GM18517 (cell line): ENCODE measurements around the gene SMIM5.

Experiments
- ATAC-seq: cut with Tn5 transposase; IDR thresholded peaks from one replicate; pipeline ENCODE4 v1.9.1; 2021; ENCODE audit warnings: mild to moderate bottlenecking, moderate library complexity; ENCODE audit not compliant: unreplicated experiment

The SMIM5 gene

GRCh38 chr17:75664099-75664549 lies 30.9 kb downstream of the SMIM5 start:
- peak; percentile 75 for ATAC-seq

GRCh38 chr17:75665981-75666380 lies 32.7 kb downstream of the SMIM5 start:
- ATAC-seq = no peak

GRCh38 chr17:75666959-75667790 lies 33.9 kb downstream of the SMIM5 start, which contains the start of the genes RECQL5 and SAP30BP:
TSS of gene RECQL5 (minus strand) at chr17:75667154. CDS start at chr17:75666557, 597 bp downstream.
TSS of gene SAP30BP (plus strand) at chr17:75667338. CDS start at chr17:75667373, 35 bp downstream.
- ATAC-seq = peak; percentile 59

- no peak for ATAC-seq
Observed at GRCh38 chr17:75667825-75668224, 34.6 kb downstream of the SMIM5 start.

- ATAC-seq = no peak
Observed at GRCh38 chr17:75668489-75668888, 35.3 kb downstream of the SMIM5 start.

- ATAC-seq = no peak
Observed at GRCh38 chr17:75670868-75671267, 37.6 kb downstream of the SMIM5 start.

GRCh38 chr17:75672011-75672410 lies 38.8 kb downstream of the SMIM5 start:
- no peak for ATAC-seq

GRCh38 chr17:75673487-75673886 lies 40.3 kb downstream of the SMIM5 start:
- ATAC-seq = no peak

- ATAC-seq = no peak
Observed at GRCh38 chr17:75676461-75676860, 43.2 kb downstream of the SMIM5 start.

GRCh38 chr17:75679706-75680211 lies 46.5 kb downstream of the SMIM5 start:
- no peak for ATAC-seq

- ATAC-seq = no peak
Observed at GRCh38 chr17:75680431-75680830, 47.2 kb downstream of the SMIM5 start.

GRCh38 chr17:75681289-75681688 lies 48.1 kb downstream of the SMIM5 start:
- ATAC-seq = no peak

- no peak for ATAC-seq
Observed at GRCh38 chr17:75683583-75683982, 50.3 kb downstream of the SMIM5 start.

- no peak for ATAC-seq
Observed at GRCh38 chr17:75684249-75684648, 51.0 kb downstream of the SMIM5 start.

- no peak for ATAC-seq
Observed at GRCh38 chr17:75684924-75685323, 51.7 kb downstream of the SMIM5 start.

GRCh38 chr17:75685499-75685898 lies 52.3 kb downstream of the SMIM5 start:
- ATAC-seq = no peak

- no peak for ATAC-seq
Observed at GRCh38 chr17:75688209-75688825, 55.1 kb downstream of the SMIM5 start.

- no peak for ATAC-seq
Observed at GRCh38 chr17:75689441-75689873, 56.2 kb downstream of the SMIM5 start.
